NCI-H774 (cell line): ENCODE measurements around the gene COL4A5.
"Not testable (repeated sequence)": the region's sequence is repeated elsewhere in the genome, so short reads cannot be mapped to it uniquely, and the experiment has no call there.

ENCODE experiments used
- DNase-seq: peaks from one replicate; lab custom pipeline; 2025; lab: John Stamatoyannopoulos, UW

COL4A5 gene

GRCh38 chrX:108439426-108439942, at the start of gene COL4A5:
Gene COL4A5, plus strand, starts transcription at chrX:108439838. Its CDS starts 288 bp downstream, at chrX:108440126.
- DNase-seq, result peak; percentile 78

- DNase-seq, result not testable (repeated sequence)
These were observed 48.5 kb upstream of the COL4A5 start for GRCh38 chrX:108390976-108391717.

DNA sequence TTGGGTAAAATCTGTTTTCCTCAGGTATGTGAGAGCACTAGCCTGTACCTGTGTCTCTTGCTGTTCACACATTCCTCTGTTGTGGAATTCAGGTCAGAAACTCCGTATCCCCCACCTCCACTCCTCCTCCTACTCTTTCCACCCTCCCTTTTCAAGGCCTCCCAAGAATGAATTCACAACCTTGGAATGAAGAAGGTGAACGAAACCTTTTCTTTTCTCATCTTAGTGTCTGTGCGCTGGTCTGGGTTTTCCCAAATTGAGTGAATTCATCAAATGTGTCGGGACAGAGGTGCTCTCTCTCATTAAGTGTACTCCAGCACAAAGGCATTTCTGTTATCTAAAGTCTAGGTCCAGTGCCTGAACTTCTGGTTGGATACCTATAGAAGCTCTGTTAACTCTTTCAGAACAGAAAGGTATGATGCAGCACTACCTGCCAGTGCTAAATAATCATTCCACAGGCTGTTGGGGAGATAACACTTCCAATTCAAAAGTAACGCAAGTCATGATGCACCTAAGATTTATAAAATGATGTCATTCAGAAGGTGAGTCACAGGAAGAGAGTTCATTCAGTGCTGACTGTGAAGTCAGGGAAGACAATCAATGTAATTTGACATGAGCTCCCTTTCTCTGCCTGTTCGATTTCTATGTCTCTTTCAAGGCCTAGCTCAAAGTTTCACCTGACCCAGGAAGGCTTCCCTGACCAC, 43.3 kb upstream of the COL4A5 start:
- DNase-seq, result no peak

DNA sequence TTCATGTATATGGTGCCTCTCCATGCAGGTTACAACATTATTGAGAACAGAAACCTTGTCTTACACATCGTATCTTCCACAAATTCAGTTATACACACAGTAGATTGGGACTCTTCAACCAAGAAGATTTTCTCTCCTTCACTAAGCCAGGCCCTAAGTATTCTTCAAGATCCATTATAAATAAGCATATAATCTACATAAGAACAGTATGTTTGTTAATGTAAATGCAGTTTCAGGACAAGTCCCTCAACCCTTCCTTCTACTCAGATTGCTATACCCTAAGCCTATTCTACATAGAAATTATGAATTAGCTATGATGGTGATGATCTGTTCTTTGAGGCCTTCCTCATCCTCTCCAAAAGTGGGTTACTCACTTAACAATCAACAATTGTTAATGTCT, 42.7 kb upstream of the COL4A5 start:
- DNase-seq, result no peak

GRCh38 chrX:108397627-108398391, 41.8 kb upstream of the COL4A5 start:
- DNase-seq, result no peak

GRCh38 chrX:108399418-108400165, 40.0 kb upstream of the COL4A5 start:
- no peak for DNase-seq

- no peak for DNase-seq
These were observed 26.9 kb upstream of the COL4A5 start for GRCh38 chrX:108412783-108413182.

DNA sequence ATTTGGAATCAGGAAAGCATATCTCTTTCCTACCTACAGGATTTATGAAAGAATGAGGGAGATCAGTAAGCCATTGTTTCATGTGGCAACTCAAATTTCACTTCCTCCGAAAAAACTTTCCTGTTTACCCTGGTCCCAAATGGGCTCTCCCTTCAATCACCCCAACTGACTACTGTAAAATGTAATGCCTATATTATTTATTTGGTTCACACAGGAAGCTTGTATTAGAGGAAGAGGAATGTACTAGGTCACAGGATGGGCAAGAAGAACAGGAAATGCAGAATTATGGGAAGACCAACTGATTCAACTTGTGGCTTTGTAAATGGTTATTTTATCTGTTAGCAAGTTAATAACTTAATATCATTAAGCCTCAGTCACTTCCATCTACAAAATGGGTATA, 24.5 kb upstream of the COL4A5 start:
- DNase-seq, result no peak

- no peak for DNase-seq
These were observed 23.7 kb upstream of the COL4A5 start for GRCh38 chrX:108415891-108416290.

DNA sequence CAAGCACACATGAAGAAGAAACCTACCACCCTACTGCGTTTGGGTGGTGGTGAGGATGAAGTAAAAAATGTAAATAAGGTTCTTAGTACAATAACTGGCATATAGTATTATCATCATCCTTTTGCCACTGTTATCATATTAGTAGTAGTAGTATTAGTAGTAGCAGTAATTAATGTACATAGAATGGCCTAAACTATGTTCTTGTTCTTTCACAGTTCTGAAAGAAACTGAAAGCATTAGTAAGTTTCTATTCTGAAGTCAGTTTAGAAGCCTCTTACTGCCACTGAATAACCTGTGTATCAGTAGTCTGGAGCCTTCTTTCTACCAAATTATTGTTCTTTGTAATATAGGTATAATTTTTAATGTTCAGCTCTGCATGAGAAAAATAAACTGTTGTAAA, 22.4 kb upstream of the COL4A5 start:
- DNase-seq, result no peak

GRCh38 chrX:108419401-108419800, 20.2 kb upstream of the COL4A5 start:
- DNase-seq, result no peak

GRCh38 chrX:108420481-108420880, 19.2 kb upstream of the COL4A5 start:
- peak; percentile 58 for DNase-seq

- DNase-seq, result no peak
These were observed 13.4 kb upstream of the COL4A5 start for GRCh38 chrX:108426262-108426661.

GRCh38 chrX:108435261-108435660, 4.4 kb upstream of the COL4A5 start:
- DNase-seq, result no peak

DNA sequence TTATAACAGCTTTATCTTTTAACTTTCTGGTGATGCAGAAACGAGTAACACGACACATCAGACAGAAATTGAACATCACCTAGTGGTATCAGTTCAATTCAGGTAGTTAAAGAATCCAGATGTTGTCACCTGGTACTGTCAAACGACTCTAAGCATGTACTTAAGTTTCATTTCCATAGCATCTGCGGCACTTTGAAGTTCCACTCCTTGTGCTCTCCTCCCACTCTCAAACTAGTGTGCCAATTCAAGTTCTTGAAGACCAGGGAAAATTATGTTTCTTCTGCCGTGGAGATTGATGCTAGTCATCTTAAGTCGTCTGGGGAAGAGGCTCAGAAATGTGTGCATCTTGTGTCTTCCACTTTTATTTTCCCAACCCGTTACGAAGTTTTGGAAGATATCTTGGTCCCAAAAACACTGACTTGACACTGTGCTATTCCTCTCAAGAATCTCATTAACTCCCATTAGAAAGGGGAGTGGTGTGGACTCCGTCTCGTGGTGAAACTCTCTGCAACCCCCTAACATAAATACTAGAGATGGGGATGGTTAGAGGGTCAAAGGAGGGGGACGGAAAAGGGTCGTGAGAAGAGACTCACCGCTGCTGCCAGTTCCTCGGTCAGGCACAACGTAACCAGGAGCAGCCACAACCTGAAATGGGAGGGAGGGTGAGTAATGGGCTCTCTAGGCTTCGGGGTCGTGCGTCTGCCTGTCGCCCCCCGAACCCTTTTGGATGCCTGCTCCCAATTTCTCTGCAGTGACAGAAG, 2.1 kb upstream of the COL4A5 start:
- no peak for DNase-seq

- DNase-seq, result no peak
These were observed 1.5 kb upstream of the COL4A5 start, which contains the start of gene COL4A6 for GRCh38 chrX:108438110-108438623. Gene COL4A6, minus strand, starts transcription at chrX:108438422. Its CDS starts 226 bp downstream, at chrX:108438196.

- no peak for DNase-seq
These were observed 491 bp downstream of the COL4A5 start for GRCh38 chrX:108439961-108440696.

DNA sequence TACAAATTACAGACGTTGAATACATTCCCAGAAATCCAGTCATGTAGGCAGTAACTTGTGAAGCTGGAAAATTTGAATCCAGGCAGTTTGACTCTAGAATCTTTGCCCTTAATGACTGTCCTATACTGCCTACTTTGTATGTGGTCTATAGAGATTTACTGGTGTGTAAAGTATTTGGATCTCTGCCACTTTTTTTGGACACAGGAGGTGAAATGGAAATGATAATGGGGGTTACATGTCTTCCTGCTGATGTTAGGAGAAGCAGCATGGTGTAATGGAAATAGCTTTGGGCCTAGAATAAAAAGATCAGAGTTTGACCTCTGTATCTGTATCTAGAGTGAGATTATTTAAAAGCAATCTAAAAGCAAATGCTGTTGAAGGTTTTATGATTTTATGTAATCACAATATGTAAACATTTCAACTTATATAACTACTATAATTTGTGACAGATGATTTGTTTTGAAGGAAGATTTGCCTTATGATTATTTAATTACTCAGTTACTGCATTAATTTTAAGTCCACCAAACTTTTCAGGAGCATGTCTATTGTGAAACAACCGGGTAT, 3.3 kb downstream of the COL4A5 start:
- no peak for DNase-seq

DNA sequence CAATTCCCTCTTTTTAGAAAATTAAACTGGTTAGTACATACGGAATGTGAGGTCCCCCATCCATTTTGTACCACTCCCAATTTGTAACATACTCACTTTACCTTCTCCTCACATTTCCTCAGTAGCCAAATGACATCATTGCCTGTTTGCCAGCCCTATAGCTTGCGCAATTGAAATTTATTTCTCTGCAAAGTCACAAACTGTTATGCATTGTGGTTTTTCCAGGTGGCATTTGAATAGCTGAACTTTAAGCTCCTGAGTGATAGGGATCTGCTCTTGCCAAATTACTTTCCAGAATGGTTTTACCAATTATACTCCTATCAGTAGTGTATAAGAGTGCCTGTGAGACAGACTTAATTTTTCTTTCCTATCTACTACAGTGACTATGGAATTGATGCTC, 7.7 kb downstream of the COL4A5 start:
- DNase-seq, result no peak

GRCh38 chrX:108453841-108454240, 14.2 kb downstream of the COL4A5 start:
- no peak for DNase-seq
